ENCODE data around the gene PACSIN2.

Gene PACSIN2

DNA sequence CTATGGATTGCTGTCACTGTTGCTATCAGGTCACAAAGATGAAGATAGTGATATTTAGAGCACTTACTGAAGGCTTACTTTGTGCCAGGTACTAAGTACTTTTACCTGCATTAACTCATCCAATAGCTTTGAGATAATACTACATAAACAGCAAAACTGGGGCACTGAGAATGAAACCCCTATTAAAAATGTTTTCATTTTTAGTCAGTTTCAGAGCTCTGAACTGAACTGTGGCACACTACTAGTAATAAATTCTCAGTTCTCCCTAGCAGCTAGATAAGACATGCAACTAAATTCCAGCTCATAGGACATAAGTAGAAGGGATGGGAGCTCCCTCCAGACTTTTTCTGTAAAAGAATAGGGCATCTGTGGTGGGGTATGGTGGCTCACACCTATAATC lies 181.8 kb downstream of the PACSIN2 start:
- H3K27me3 Mint-ChIP-seq (ENCODE audit: low read depth, poor library complexity), result no peaks in the 10 kb centered on the region
- H3K9me3 Mint-ChIP-seq, result no peaks in the 10 kb centered on the region
- TF ChIP-seq, protein P1, sequence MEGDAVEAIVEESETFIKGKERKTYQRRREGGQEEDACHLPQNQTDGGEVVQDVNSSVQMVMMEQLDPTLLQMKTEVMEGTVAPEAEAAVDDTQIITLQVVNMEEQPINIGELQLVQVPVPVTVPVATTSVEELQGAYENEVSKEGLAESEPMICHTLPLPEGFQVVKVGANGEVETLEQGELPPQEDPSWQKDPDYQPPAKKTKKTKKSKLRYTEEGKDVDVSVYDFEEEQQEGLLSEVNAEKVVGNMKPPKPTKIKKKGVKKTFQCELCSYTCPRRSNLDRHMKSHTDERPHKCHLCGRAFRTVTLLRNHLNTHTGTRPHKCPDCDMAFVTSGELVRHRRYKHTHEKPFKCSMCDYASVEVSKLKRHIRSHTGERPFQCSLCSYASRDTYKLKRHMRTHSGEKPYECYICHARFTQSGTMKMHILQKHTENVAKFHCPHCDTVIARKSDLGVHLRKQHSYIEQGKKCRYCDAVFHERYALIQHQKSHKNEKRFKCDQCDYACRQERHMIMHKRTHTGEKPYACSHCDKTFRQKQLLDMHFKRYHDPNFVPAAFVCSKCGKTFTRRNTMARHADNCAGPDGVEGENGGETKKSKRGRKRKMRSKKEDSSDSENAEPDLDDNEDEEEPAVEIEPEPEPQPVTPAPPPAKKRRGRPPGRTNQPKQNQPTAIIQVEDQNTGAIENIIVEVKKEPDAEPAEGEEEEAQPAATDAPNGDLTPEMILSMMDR (IDR thresholded peaks at IDR 0.05), result no peak
- no peak for DNase-seq
- no peak overlapping the region for H3K4me3 Mint-ChIP-seq
- H3K4me1 Mint-ChIP-seq, result no peaks in the 10 kb centered on the region
- H3K36me3 Mint-ChIP-seq (ENCODE audit: low read depth), result peaks cover 61% of the 10 kb centered on the region
- H3K27ac Mint-ChIP-seq, result no peak overlapping the region

DNA sequence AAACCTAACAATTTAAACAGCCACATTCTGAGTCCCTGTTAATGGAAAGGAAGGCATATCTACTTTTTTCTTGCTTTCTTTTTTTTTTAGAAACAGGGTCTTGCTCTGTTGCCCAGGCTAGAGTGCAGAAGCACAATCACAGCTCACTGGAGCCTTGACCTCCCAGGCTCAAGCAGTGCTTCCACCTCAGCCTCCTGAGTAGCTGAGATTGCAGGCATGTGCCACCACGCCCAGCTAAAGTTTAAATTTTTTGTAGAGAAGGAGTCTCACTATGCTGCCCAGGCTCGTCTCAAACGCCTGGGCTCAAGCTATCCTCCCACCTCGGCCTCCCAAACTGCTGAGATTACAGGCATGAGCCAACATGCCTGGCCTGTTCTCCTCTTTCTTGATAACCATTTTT lies 183.2 kb downstream of the PACSIN2 start:
- Mint-ChIP-seq H3K36me3 (ENCODE audit: low read depth) (peaks cover 65% of the 10 kb centered on the region), H3K4me1 (no peaks in the 10 kb centered on the region), H3K4me3 (no peak overlapping the region), H3K9me3 (no peaks in the 10 kb centered on the region), H3K27me3 (ENCODE audit: low read depth, poor library complexity) (no peaks in the 10 kb centered on the region), H3K27ac (no peak overlapping the region)
- DNase-seq, result no peak
- TF ChIP-seq, protein P1 (IDR thresholded peaks at IDR 0.05), result no peak

DNA sequence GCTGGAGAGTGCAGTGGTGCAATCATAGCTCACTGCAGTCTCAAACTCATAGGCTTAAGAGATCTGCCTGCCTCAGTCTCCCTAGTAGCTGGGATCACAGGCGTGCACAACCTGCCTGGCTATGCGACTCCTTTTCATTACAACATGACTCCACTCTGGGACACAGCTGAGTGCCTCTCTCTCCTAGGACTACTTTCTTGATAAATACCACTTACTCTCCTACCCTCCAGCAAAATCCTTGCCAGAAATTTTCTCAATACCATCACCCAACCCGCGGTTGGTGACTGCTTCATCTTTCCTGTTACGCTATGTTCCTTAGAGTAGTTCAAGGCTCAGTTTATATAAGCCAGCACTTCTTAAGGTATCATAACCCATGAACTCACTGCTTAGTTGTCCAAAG lies 184.8 kb downstream of the PACSIN2 start:
- H3K36me3 Mint-ChIP-seq (ENCODE audit: low read depth), result peaks cover 54% of the 10 kb centered on the region
- no peak overlapping the region for H3K4me3 Mint-ChIP-seq
- no peaks in the 10 kb centered on the region for H3K4me1 Mint-ChIP-seq
- TF ChIP-seq, protein P1 (IDR thresholded peaks at IDR 0.05), result no peak
- no peaks in the 10 kb centered on the region for H3K27me3 Mint-ChIP-seq (ENCODE audit: low read depth, poor library complexity)
- no peaks in the 10 kb centered on the region for H3K9me3 Mint-ChIP-seq
- no peak overlapping the region for H3K27ac Mint-ChIP-seq
- no peak for DNase-seq

DNA sequence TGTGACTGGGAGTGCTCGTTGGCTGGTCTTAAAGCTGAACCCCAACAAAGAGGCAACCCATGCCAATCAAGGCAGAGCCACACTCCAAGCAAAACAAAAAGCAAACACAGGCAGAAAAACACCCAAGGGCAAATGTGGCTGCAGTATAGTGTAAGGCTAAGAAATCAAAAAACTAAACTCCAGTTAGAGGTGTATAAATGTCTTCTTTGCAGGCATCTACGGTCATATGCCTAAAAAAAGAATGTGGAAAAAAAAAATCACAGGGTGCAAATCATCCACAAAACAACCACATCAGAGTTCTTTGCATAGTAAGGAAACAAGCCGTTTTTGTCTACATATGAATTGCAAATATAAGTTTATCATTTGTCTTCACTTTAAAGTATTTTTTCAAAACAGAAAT lies 185.6 kb downstream of the PACSIN2 start:
- Mint-ChIP-seq H3K27ac (no peak overlapping the region), H3K36me3 (ENCODE audit: low read depth) (peaks cover 52% of the 10 kb centered on the region), H3K27me3 (ENCODE audit: low read depth, poor library complexity) (peaks cover 5% of the 10 kb centered on the region), H3K4me3 (no peak overlapping the region), H3K9me3 (no peaks in the 10 kb centered on the region), H3K4me1 (no peaks in the 10 kb centered on the region)
- TF ChIP-seq, protein P1 (IDR thresholded peaks at IDR 0.05), result no peak
- DNase-seq, result no peak

DNA sequence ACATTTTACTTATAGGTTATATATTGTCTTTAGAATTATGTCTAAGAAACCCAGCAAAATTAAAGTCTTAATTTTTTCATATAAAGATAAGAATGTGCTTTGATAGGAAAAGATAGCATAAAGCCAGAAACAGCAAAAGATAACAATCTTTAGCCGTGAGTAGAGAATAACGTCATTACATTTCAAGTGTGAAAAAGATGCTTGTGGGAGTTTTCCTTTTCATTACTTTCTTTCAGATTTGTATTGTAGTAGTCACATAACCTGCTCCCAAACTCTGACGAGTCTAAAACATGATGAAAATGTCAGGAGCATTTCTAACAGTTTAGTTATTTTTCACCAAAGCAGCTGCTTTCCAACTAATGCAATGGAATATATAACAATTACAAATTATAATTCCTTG lies 189.2 kb downstream of the PACSIN2 start:
- Mint-ChIP-seq H3K36me3 (ENCODE audit: low read depth) (peaks cover 55% of the 10 kb centered on the region), H3K27ac (no peak overlapping the region), H3K4me3 (no peak overlapping the region), H3K9me3 (peaks cover 15% of the 10 kb centered on the region), H3K4me1 (peaks cover 4% of the 10 kb centered on the region), H3K27me3 (ENCODE audit: low read depth, poor library complexity) (peaks cover 5% of the 10 kb centered on the region)
- no peak for DNase-seq
- TF ChIP-seq, protein P1 (IDR thresholded peaks at IDR 0.05), result no peak

DNA sequence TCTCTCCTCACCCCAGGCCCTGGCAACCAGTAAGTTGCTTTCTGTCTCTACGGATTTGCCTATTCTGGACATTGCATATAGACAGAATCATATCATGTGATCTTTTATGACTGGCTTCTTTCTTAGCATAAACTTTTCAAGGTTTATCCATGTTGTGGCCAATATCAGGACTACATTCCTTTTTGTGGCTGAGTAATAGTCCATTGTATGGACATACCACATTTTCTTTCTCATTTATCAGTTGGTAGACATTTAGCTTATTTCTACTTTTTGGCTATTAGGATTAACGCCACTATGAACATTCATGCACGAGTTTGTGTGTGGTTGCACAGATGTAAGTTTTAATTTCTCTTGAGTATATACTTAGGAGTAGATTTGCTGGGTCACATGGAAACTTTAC lies 193.6 kb downstream of the PACSIN2 start:
- H3K27me3 Mint-ChIP-seq (ENCODE audit: low read depth, poor library complexity), result peaks cover 5% of the 10 kb centered on the region
- peaks cover 12% of the 10 kb centered on the region for H3K4me1 Mint-ChIP-seq
- peaks cover 15% of the 10 kb centered on the region for H3K9me3 Mint-ChIP-seq
- H3K36me3 Mint-ChIP-seq (ENCODE audit: low read depth), result peaks cover 44% of the 10 kb centered on the region
- no peak overlapping the region for H3K4me3 Mint-ChIP-seq
- DNase-seq, result no peak
- TF ChIP-seq, protein P1 (IDR thresholded peaks at IDR 0.05), result no peak
- H3K27ac Mint-ChIP-seq, result no peak overlapping the region

All from nephron progenitor cell (in vitro differentiated cells).